GM10266 (cell line): ENCODE results near the gene MAFB.
A peak's percentile ranks its signal among the peaks of the same experiment; 100 is the strongest.

Experiments
- DNase-seq: peaks from one replicate; pipeline ENCODE4 v3.0.0; 2012; ENCODE audit errors: extremely low spot score
- TF ChIP-seq, protein P1 (sequence below): IDR thresholded peaks from 2 replicates; pipeline ENCODE4 v1.5.1; 2012; ENCODE audit warnings: mild to moderate bottlenecking, low read depth; ENCODE audit not compliant: control insufficient read depth, insufficient read depth; ENCODE audit errors: missing control alignments

Gene MAFB

DNA sequence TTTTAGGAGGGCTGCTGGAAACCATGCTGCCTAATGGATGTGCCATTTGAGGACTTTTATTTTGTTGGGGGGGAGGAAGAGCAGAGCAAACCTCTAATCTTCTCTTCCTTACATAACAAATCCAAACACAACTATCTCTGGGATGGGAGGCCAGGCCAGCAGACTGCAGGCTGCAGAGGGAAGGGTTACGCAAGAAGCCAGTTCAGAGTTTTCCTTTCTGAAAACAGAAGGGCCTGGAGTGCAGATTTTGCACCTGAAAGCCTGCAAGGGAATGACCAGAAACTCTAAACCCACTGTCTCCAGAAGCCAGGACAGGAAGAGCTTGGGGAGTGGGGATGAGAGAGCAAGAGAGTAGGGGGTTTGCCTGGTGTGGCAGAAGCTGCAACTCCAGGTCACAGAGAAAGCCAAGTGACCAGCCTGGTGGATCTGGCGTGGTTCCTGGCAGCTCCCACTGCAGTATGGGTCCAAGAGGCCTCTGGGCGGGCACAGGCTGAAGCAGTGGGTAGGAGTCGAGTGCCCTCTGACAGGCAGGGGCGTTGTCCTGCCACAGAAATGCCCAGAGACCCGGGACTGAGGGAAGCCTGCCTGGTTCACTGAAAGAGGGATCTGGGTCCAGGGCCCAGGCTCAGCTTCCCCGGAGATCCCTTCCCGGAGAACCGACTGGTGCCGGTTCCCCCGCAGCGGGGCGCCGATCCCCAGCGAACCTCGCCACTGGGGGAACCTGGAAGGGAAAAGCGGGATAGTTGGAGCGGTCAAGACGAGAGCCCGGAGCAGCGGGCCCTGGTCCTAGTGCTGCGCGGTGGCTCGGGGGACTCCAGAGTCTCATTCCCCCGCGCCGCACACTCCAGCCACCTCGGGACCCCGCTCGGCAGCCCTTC, 6.7 kb downstream of the MAFB start:
- TF ChIP-seq, protein P1, sequence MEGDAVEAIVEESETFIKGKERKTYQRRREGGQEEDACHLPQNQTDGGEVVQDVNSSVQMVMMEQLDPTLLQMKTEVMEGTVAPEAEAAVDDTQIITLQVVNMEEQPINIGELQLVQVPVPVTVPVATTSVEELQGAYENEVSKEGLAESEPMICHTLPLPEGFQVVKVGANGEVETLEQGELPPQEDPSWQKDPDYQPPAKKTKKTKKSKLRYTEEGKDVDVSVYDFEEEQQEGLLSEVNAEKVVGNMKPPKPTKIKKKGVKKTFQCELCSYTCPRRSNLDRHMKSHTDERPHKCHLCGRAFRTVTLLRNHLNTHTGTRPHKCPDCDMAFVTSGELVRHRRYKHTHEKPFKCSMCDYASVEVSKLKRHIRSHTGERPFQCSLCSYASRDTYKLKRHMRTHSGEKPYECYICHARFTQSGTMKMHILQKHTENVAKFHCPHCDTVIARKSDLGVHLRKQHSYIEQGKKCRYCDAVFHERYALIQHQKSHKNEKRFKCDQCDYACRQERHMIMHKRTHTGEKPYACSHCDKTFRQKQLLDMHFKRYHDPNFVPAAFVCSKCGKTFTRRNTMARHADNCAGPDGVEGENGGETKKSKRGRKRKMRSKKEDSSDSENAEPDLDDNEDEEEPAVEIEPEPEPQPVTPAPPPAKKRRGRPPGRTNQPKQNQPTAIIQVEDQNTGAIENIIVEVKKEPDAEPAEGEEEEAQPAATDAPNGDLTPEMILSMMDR = no peak
- no peak for DNase-seq

DNA sequence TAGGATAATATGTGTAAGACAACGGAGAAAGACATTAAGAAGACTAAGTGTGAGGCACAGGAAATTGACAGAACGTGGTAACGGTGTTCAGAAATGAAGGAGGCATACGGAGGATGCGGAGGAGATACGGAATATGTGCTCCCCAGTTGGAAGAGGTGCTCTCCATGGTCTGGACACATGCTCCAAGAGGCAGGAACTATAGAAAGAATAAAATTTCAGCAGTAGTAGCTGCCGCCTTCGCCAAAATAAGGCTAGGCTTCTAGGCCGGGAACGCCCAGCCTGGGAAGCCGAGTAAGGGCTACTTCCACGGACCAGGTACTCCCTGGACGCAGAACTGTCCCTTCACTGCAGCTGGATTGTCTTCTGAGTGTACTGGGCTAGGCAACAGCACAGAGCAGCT, 7.4 kb downstream of the MAFB start:
- TF ChIP-seq, protein P1 = no peak
- DNase-seq = no peak

DNA sequence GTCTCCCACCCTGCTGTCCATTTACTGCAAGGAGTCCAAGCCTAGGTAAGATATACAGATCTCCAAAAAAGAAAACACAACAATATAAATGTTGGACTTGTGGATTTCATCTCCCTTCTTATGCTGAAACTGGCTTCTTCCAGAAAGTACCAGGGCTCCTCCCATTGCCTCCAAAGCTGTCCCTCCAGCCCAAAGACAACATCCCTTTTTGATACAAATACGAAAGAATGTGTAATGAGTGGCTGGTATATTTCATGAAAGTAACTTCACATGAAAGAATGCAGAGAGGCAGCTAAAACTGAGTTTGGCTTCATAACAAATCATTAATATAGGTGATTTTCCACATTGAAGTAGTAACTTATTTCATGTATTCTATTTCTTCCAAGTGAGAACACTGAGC, 7.9 kb downstream of the MAFB start:
- DNase-seq = no peak
- TF ChIP-seq, protein P1 = no peak

DNA sequence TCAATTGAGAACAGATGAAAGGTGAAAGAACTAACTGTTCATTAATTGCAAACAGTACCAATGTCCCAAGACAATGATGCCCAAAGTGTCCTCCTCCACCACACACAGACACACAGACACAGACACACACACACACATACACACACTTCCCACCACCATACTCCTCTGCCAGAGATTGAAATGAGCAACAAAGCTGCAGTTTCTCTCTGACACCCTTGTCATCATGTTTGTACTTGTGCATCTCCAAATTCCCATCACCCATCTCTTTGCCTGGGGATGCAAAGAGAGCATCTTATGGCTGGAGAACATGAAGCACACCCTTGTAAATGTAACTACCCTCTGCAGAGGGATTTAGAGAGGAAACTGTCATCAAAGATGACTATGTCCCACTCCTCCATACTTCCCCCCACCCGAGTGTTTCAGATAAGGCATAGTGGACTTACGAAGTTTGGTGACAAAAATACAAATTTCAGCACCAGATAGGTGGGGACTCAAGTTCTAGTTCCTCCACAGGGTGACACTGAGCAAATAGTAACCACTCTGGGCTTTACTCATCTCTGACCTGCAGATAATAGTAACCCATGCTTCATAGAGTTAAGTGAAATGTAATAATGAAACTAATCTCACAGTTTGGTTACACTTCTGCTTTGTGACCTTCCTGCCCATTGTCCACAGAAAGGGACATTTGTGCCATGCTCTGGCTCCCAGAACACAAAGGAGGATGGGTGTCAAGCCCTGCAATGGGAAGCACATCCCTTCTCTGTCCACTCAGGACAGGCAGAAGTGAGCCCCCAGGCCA, 8.7 kb downstream of the MAFB start:
- TF ChIP-seq, protein P1 = no peak

DNA sequence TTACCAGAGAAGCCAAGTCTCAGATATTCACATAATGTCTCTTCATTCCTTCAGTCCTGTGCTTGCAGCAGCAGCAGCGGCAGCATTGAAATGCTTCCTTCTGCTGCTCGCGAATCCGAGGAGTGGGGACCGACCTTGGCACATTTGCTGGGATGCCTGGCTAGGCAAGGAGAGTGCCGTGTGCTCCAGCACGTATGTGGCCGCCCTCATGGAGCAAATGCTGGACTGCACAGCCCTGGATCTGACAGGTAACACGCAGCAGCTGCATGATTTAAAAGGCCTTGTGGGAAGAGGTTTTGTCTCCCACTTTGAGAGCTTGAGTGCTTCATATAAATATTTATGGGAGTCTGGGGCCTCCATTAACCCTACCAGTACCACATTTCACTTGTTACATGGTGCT, 9.9 kb downstream of the MAFB start:
- TF ChIP-seq, protein P1 = no peak
- no peak for DNase-seq

More for the DNA sequence above, 8.7 kb downstream of the MAFB start:
- peak; percentile 49 for DNase-seq

DNA sequence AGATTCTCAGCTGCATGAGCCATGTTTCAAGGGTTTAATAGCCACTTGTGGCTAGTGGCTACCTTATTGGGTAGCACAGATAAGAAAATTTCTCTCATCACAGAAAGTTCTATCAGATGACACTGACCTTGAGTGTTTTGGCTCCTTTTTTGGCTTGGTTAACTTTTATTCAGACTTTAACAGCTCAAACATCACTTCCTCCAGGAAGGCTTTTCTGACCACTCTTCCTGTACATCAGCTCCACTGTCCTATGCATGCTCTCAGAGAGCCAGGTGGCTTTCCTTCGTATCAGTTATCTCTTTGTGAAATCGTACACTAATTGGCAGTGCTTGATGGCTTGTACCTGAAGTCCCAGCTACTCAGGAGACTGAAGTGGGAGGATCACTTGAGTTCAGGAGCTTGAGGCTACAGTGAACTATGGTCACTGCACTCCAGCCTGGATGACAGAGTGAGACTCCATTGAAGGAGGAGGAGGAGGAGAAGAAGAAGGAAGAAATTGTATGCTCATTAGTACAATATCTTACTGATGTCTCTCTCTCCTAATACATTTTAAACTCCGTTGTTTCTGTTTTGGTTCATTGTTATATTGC, 10.7 kb downstream of the MAFB start:
- no peak for DNase-seq
- TF ChIP-seq, protein P1 = no peak

DNA sequence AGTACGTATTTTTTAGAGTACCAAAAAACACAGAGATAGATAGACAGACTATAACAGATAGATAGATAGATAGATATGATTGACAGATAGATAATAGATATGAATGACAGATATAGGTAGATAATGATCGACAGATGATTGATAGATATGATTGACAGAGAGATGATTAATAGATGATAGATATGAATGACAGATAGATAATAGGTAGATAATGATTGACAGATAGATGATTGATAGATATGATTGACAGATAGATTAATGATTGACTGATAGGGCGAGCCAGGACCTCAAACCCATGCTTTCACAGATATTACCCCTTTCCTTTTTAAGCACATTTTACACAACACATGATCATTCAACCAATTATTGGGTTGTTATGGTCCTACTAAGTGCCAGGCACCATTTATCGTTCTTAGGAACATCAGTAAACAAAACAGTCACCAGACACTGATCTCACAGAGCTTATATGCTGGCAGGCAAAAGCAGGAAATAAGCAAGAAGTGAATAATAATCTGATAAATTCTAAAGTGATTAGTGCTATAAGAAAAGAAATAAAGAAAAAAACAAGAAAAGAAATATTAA, 11.6 kb downstream of the MAFB start:
- no peak for DNase-seq
- TF ChIP-seq, protein P1 = no peak
